NCI-H1417 (cell line): ENCODE data around the gene TMEM131L.
"Not testable (repeated sequence)": the region's sequence is repeated elsewhere in the genome, so short reads cannot be mapped to it uniquely, and the experiment has no call there.

Experiments used
- DNase-seq, 3 experiments: peaks; one replicate each; lab custom pipeline; 2025; lab: John Stamatoyannopoulos, UW

The TMEM131L gene

DNA sequence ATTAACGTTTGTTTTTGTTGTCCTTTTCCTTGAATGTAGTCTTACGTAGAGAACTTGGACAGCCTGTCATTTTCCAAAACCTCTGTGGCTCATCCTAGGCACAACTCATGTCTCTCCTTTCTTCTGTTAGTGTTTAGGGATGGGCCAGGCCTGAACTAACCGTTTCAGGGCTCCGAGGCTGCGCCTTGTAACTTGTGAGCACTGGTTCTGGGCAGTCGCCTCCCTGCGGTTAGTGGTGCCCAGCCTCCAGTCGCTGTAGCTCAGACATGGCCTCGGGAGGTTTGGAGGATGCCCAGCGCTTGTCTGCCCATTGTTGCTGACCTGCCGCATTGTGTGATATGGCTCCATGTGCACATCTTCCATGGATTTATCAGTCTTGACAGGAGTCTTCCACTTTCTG, 32.8 kb downstream of the TMEM131L start:
- DNase-seq, result no peak

DNA sequence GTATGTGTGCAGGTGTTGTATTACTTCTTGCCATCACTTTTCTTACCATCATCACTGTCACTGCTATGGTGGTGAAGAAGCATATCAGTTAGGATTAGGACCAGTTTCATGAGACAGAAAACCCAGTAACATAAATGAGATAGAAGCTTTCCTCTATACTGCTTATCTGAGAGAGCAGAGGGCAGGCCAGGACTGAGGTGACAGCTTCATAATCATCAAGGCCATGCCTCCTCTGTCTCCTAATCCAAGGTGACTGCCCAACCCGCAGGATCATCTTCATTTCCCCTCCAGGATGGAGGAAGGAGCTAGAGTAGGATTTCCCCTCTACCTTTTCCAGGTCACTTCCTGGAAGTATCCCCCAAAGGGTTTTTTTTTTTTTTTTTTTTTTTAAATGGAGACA, 35.4 kb downstream of the TMEM131L start:
- DNase-seq, result no peak

DNA sequence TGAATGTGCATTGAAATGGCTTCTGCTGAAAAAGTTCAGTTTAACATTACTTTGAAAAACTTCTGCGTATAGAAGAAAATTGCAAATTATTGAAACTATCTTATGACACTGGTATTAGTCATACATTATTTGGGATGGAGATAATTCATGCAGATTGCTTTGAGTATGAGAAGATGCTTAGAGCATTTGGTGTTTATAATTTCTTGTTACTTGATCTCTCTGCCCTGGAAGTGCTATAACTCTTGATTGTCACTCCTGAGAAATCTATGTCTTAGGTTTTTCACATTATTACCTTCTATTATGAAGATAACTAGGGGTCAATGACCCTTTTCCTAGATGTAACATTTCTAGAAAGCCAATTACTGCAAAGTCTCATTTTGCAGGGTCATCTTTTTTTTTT, 36.4 kb downstream of the TMEM131L start:
- DNase-seq, result no peak

DNA sequence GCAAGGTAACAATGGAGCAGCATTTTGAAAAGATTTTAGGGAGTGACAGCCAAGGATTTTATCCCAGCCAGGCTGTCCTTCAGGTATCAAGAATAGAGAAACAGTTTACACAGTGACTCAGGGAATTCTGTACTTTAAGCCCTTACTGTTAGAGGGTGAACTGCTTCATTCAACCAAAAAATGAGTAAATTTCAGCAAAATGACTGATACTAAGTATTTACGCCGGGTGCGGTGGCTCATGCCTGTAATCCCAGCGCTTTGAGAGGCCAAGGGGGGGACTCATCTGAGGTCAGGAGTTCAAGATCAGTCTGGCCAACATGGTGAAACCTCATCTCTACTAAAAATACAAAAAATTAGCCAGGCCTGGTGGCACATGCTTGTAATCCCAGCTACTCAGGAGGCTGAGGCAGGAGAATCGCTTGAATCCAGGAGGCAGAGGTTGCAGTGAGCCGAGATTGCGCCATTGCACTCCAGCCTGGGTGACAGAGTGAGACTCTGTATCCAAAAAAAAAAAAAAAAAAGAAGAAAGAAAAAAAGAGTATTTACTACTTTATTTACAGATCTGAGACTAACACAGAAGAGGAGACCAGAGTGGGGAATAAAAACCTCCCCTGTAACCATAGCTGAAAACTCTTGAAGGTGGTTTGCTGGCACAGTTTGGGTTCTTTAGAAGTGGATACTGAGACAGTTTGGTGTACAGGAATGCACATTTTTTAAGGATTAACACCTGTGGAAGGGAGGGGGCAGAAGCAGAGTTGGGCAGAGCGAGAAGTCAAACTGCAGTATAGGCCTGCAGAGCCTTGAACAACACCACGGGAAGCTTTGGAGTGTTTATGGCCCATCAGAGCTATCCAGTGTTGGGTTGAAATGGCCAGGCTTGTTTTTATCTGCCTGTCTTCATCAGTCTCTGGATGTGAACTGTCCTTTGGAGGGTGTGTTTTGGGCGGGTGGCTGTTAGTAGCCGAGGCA, 40.5 kb downstream of the TMEM131L start:
- DNase-seq, result no peak

DNA sequence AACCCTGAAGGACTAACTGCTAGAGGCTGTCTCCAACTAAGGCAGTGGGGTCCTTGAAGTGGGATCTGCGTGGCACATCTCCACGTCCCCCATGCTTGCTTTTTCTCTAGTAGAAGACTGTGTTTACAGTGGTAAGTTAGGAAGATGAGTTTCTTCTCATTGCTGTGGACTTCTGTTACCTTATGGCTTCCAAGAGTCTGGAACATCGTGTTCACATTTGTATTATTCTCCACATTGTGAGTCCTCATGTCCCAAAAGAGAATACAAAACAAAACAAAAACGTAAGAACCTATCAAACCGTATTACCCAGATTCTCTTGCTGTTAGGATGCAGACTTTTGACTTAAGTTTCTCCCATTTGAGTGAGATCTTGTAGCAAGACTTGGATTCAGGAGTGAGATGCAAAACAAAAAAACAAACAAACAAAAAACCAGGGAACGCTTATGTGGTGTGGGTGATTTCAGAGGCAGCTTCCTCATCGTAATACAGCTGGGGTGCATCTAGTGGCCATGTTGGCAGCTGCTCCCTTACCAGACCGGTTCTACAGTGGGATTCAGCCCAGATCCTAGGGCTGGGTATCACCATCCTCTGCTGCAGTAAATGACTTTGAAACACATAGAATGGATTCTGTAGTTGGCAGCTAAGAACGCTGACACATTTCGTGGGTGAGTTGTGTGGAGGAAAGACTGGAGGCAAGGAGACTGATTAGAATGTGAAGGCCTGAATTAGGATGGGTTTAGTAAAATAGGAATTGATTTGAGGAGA, 41.3 kb downstream of the TMEM131L start:
- DNase-seq, result no peak

DNA sequence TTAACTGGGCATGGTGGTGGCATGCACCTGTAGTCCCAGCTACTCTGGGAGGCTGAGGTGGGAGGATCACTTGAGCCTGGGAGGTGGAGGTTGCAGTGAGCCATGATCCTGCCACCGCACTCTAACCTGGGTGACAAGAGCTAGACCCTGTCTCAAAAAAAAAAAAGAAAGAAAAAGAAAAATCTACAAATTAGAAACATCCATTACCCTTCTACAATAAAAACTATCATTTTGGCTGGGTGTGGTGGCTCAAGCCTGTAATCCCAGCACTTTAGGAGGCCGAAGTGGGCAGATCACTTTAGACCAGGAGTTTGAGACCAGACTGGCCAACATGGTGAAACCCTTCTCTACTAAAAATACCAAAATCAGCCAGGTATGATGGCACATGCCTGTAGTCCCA, 43.1 kb downstream of the TMEM131L start:
- not testable (repeated sequence) for DNase-seq

DNA sequence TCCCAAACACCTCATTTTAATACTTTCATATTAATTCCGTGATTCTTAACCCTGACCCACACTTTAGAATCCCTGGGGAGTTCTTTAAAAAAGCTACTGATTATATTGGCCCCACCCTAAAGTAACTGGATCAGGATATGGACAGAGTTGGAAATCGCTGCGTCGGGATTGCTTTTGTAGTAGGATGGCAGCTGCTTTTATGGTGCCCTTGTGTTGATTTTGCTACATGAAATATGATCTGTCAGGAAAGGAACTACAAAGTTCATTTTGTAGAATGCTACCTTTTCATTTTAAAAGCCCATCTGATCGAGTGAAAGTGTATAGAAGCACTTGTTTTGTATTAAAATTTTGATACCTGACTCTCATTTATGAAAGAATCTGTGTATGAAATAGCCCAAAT, 43.6 kb downstream of the TMEM131L start:
- peak in 2 of 3 experiments; percentile 3 to 29 for DNase-seq

DNA sequence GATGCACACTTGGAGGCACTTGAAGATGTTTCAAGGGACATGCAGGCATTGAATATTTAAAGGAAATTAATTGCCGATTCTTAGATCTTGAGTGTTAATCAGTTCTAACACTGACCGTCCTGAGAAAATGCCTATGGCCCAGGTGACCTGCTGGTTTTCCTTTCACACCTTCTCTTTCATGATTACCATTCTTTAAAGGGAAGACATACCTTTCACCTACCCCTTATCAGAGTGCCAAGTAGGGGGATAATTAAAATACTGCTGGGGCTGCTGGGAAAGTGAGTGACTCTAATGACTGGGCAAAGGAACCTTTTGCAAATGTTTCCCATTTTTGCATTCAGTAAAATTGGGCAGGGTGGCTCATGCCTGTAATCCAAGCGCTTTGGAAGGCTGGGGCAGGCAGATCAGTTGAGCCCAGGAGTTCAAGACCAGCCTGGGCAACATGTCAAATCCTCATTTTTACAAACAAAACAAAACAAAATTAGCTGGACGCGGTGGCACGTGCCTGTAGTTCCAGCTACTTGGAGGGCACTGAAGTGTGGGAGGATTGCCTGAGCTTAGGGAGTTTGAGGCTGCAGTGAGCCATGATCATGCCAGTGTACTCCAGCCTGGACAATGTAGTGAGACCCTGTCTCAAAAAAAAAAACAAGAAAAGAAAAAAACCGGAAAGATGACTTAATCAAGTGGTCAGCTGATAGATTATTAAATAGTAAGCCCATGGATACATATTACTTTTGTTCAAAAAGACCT, 44.3 kb downstream of the TMEM131L start:
- DNase-seq, result no peak

DNA sequence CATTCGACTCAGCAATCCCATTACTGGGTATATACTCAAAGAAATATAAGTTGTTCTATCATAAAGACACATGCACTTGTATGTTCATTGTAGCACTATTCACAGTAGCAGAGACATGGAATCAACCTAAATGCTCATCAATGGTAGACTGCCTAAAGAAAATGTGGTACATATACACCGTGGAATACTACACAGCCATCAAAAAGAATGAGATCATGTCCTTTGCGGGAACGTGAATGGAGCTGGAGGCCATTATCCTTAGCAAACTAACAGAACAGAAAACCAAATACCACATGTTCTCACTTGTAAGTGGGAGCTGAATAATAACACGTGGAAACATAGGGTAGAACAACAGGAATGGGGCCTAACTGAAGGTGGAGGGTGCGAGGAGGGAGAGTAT, 44.9 kb downstream of the TMEM131L start:
- DNase-seq, result no peak

DNA sequence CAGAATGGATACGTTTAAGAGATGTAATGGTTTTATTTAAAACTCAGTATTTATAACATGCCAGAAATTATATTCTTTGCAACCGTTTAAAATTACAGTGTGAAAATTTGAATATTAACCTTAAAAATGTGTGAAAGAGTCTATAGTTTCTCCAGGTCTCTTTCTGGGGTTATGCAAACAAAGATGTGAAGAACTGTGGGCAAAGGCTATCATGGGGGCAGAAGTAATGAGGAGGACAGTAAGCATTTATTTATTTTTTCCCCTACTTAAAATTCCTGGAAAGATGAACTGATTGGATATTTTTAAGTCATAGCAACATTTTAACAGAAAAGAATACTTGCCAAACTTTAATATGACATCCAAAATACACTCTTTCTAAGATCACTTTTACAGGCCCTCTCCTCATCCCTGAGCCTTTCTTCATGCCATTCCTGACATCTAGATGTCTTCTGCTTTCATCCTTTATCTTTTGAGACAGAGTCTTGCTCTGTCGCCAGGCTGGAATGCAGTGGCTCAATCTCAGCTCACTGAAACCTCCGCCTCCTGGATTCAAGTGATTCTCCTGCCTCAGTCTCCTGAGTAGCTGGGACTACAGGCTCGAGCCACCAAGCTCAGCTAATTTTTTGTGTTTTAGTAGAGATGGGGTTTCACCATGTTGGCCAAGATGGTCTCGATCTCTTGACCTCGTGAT, 46.1 kb downstream of the TMEM131L start:
- no peak for DNase-seq

DNA sequence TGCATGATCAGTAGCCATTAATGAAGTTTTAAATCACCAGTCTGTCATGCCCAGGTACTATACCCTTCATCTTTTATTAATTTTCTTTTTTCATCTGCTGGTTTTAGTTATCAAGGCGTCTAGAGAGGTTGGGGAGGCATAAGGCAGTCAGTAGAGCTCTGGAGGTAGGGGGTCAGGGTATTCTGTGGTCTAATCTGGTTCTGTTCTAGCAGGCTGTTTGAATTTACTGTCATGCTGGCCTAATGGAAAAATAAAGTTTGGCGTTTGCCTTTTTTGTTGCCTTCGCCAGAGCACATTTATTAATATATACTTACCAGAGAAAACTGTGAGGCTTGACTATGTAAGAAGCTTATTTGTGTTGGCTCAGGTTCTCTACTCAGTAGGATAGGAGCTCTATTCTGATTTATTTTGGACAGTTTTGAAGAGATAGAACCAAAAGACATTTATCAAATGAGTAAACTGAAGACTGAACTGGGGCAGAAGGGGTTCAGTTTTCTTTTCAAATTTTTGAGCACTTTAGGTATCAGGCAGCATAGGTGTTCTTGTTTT, 46.9 kb downstream of the TMEM131L start:
- no peak for DNase-seq

DNA sequence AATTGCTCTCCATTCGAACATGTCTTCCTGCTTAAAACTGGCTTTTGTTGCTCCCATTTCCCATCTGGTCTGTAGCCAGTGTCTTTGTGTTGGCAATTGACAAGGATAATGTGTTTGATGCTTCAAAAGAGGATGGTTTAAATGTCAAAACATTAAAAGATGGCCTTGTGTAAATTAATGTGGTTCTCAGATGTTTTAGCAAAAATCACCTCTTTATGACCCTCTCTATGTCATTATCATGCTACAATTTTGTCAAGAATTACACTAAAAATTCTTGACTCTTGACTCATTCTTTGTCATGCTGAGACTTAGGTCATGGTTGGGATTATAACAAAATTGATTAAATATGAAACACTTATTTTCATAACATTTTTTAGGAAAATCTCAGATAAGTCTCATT, 47.4 kb downstream of the TMEM131L start:
- DNase-seq, result no peak

DNA sequence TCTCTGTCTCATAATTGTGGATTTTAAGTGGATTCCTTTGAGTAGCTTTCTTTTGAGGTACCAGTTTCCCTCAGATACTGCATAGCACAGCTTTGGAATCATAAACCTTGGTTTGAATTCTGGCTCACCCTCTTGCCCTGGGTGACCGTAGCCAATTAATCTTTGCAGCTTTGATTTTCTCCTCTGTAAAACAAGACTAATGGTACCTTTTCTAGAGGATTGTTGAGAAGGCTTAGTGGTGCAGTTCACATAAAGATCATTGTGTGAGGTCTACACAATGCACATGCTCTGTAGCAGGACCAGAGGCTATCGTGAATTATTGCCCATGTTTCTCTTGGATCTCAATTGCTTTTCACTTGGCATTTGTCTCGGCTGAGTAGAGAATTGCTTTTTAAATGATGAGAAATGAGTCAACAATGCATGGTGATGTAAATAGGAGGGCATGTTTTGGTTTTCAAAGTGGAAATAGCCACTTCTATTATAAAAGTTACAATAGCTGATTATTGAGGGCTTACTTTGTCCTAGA, 47.9 kb downstream of the TMEM131L start:
- no peak for DNase-seq

DNA sequence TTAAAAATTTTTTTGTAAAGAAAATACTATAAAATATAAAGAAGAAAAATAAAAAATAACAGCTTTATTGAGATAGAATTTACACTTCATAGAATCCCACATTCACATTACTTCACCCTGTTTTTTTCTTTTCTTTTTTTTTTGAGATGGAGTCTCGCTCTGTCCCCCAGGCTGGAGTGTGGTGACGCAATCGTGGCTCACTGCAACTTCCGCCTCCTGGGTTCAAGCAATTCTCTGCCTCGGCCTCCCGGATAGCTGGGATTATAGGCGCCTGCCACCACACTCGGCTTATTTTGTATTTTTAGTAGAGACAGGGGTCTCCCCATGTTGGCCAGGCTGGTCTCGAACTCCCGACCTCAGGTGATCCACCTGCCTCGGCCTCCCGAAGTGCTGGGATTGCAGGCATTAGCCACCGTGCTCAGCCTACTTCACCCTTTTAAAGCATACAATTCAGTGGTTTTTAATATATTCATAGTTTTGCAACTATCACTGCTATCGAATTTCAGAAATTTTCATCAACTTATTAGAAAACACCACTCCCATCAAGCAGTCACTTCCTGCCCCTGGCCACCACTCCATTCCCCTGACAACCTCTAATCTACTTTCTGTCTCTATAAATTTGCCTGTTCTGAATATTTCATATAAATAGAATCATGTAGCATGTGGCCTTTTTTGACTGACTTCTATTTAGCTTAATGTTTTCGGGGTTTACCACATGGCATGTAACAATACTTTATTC, 48.7 kb downstream of the TMEM131L start:
- DNase-seq, result no peak

DNA sequence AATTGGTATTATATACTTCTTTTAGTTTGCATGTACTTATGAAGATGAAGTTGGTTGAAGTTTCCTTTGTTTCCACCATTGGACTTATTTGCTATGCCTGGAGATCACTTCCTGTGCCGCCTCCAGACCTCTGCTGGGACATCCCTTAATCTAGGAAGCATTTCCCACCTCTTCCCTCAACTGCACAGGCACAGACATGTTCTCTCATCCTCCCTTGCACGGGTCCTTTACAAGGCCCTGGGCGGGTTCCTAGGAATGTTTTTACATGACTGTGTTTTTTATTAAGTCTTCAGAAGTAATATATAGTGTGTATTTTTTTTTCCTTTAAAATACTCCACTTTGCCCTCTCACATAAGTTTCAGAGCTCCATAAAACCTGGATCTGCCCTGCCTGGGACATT, 51.0 kb downstream of the TMEM131L start:
- no peak for DNase-seq

DNA sequence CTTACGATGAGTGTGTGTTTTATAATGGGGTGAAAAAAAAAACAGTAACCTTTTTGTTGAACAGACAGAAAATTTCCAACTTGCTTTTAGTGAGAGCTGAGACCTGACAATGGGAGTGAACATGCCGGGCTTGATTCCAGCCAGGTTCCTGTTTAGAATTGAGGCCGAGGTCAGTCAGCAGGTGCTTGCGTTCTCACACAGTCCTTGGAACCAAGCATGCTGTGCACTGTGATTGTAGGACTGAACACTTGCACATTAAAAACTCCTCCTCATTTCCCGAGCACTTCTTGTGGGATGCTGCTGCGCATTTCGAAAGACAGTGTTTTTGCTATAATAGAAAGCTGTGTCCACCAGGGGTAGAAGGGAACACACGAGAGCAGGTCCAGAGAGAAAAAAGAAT, 51.8 kb downstream of the TMEM131L start:
- DNase-seq, result no peak

DNA sequence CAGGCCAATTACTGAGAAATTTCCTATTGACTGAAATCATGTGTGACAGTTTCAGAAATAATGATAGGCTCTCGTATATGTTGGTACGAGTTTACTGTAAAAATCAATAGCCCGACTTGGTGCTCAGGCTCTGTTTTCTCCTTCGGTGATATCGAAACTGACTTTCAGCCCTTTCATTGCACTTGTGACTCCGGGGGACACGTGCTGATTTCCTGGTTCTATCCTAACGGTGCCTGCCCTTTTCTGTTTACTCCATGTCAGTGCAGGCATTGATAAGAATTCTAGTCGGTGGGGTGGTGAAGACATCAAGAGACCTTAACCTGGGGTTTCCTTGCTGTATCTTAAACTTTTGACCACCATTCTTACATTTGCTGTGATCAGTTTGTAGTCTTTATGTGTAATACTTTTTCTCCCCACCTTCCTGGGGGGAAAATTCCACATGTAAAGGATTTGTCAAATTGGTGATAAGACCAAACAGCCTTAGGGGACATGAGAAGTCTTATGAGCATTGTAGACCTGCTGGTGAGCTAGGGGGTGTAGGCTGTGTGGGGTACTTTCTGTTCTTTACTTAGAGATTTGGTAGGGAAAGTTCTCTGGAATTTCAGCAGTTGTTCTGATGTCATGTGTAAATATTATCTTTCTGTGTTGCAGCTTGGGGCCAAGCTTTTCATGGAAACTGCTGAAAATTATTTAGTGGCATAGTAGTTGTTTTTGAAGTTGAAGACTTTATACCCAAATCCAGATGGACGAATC, 52.7 kb downstream of the TMEM131L start:
- DNase-seq, result no peak

DNA sequence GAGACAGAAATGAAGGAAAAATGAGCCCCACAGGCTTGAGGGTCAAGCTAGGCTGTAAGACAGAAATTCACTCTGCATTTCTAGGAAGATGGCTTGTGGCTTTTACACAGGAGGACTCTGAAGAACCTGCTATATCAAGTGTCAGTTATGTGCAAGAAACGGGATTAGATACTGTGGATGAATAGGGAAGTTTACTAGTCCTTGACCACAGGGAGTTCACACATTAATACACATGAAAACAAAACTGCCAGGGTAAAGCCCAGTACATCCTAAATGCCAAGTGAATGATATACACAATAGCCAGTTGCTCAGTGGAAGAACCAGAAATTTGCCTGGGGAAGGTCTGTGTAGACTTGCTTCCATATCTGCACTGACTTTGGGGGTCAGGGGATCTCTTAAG, 53.5 kb downstream of the TMEM131L start:
- no peak for DNase-seq

DNA sequence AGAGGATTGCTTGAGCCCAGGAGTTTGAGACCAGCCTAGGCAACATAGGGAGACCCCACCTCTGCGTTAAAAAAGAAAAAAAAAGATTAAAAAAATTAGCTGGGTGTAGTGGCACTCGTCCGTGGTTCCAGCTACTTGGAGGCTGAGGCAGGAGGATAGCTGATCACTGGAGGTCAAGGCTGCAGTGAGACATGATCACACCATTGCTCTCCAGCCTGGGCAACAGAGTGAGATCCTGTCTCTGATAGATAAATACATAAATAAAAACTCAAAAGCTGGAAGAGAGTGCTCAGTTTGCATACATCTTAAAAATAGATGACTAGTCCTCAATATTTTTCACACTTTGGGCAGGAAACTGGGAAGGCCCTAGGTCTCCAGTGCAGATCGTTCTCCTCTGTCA, 54.1 kb downstream of the TMEM131L start:
- DNase-seq, result no peak

DNA sequence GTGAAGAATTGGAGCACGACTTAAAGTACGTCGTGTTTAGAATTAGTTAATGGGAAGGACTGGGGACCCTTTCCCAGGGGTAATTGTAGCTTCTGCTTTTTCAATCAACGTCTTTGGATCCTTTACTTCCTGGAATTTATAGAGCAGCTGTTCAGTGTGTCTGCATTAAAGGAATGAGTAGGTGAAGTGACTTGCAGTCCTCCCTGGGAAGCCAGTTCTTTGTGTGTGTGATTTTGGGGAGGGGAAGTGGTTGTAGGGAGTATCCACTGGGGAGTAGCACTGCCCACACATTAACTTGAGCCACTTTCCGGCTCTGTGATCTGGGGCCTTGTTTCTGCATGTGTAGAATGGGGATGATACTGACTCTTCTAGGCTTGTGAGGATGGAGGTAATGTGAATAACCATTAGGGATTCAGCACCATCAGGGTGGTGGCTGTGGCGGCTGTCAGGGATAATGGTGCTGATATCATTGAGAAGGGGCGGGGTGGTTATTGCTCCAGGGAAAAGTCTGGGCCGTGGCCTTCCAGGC, 54.7 kb downstream of the TMEM131L start:
- DNase-seq, result no peak
